B cell (primary cell): Measurements from ENCODE around the gene SMARCC1. TPM values are rescaled to one million over a fixed set of nuclear protein-coding genes. Genes with fewer than 3 reads are reported as not detected.

ENCODE experiments used
- ATAC-seq: fragments of 200-7000 bp; cut with Tn5 transposase; one replicate; pipeline ENCODE4 v1.10.0; 2021; ENCODE audit warnings: low read depth, mild to moderate bottlenecking, moderate number of reproducible peaks, moderate library complexity
- CTCF ChIA-PET: fragments of 350-600 bp; sonication (Branson Sonifier 250); formaldehyde crosslinking; loops from one replicate; lab custom pipeline; 2021; ENCODE audit warnings: antibody characterized with exemption, inconsistent platforms; lab: Charles Lee
- POLR2A ChIA-PET: fragments of 350-600 bp; sonication (Branson Sonifier 250); formaldehyde crosslinking; loops from one replicate; lab custom pipeline; 2021; ENCODE audit warnings: antibody characterized with exemption; lab: Charles Lee
- DNase-seq: peaks from one replicate; pipeline ENCODE4 v3.0.0; 2013
- H2AFZ ChIP-seq: 2 replicates; pipeline ENCODE4 v1.6.1; 2012; ENCODE audit warnings: mild to moderate bottlenecking, low read depth, low read length; ENCODE audit not compliant: insufficient read depth, poor library complexity, severe bottlenecking
- H3K27ac ChIP-seq, 2 donors: 1 replicate in 1 of 2; 2 replicates in 1 of 2; pipeline ENCODE4 v1.5.1; 2012 to 2013; ENCODE audit warnings: low read length in 2 of 2, mild to moderate bottlenecking in 2 of 2, moderate library complexity in 1 of 2
- H3K27me3 ChIP-seq, 4 experiments: fragments of 200-600 bp in 1 of 4; sonication (generic) in 1 of 4; replicated peaks in 1 of 4; 1 replicate in 2 of 4; 2 replicates in 2 of 4; pipeline versions ENCODE4 v1.6.1 to v1.7.0; 2013 to 2016; ENCODE audit warnings: low read length in 3 of 4, mild to moderate bottlenecking in 2 of 4, mixed read lengths in 1 of 4, moderate library complexity in 1 of 4; ENCODE audit not compliant: insufficient read depth in 4 of 4, control insufficient read depth in 3 of 4; ENCODE audit errors: control extremely low read depth in 1 of 4
- H3K36me3 ChIP-seq, 2 experiments: replicated peaks in 1 of 2; 1 replicate in 1 of 2; 2 replicates in 1 of 2; pipeline versions ENCODE4 v1.6.1 to v1.7.1; 2013; ENCODE audit warnings: low read length in 1 of 2; ENCODE audit not compliant: insufficient read depth in 2 of 2, control insufficient read depth in 1 of 2; ENCODE audit errors: control extremely low read depth in 1 of 2, extremely low read depth in 1 of 2
- H3K4me1 ChIP-seq, 2 donors: fragments of 200-600 bp in 1 of 2; sonication (generic) in 1 of 2; 1 replicate in 1 of 2; 2 replicates in 1 of 2; pipeline versions ENCODE4 v1.5.1 to v1.6.1; 2013 to 2017; ENCODE audit warnings: low read length in 2 of 2; ENCODE audit not compliant: control insufficient read depth in 2 of 2, insufficient read depth in 2 of 2
- H3K4me2 ChIP-seq: replicated peaks from 2 replicates; pipeline ENCODE3; 2012; ENCODE audit warnings: mild to moderate bottlenecking, low read depth, low read length; ENCODE audit not compliant: poor library complexity, severe bottlenecking
- H3K4me3 ChIP-seq, 5 experiments: fragments of 200-600 bp in 1 of 5; sonication (generic) in 1 of 5; 1 replicate in 3 of 5; 2 replicates in 2 of 5; pipeline versions ENCODE4 v1.5.1 to v1.7.0; 2011 to 2016; ENCODE audit warnings: low read length in 4 of 5, mild to moderate bottlenecking in 4 of 5, low read depth in 2 of 5, control low read depth in 1 of 5, moderate library complexity in 1 of 5; ENCODE audit not compliant: insufficient read depth in 1 of 5; ENCODE audit errors: control extremely low read depth in 1 of 5, extremely low read depth in 1 of 5
- H3K79me2 ChIP-seq: fragments of 200-600 bp; sonication (generic); one replicate; pipeline ENCODE4 v1.6.0; 2016; ENCODE audit warnings: low read length; ENCODE audit not compliant: control insufficient read depth, insufficient read depth
- H3K9ac ChIP-seq: fragments of 200-600 bp; sonication (generic); 2 replicates; pipeline ENCODE4 v1.6.1; 2017; ENCODE audit warnings: mild to moderate bottlenecking, low read length, moderate library complexity
- H3K9me3 ChIP-seq, 3 donors: one replicate each; pipeline versions ENCODE4 v1.6.1 to v1.7.1; 2013; ENCODE audit warnings: low read length in 2 of 3; ENCODE audit not compliant: control insufficient read depth in 2 of 3, insufficient read depth in 1 of 3; ENCODE audit errors: control extremely low read depth in 1 of 3
- H4K20me1 ChIP-seq: 2 replicates; pipeline ENCODE4 v1.6.0; 2012; ENCODE audit warnings: mild to moderate bottlenecking, low read length; ENCODE audit not compliant: insufficient read depth, control insufficient read depth, poor library complexity, severe bottlenecking
- H3K27ac Mint-ChIP-seq: one replicate; pipeline ENCODE4 v1.8.0; 2021; ENCODE audit warnings: mixed read lengths
- H3K27me3 Mint-ChIP-seq: one replicate; pipeline ENCODE4 v1.8.0; 2021; ENCODE audit warnings: mixed read lengths
- H3K4me1 Mint-ChIP-seq: one replicate; pipeline ENCODE4 v1.8.0; 2021; ENCODE audit warnings: mixed read lengths
- H3K4me3 Mint-ChIP-seq: one replicate; pipeline ENCODE4 v1.8.0; 2021; ENCODE audit warnings: mixed read lengths
- H3K9me3 Mint-ChIP-seq: one replicate; pipeline ENCODE4 v1.8.0; 2022; ENCODE audit warnings: mixed read lengths; ENCODE audit not compliant: insufficient read depth
- EZH2 ChIP-seq: IDR thresholded peaks from 2 replicates; pipeline ENCODE4 v1.6.1; 2012; ENCODE audit warnings: borderline replicate concordance, low read depth, mild to moderate bottlenecking, moderate library complexity, low read length; ENCODE audit not compliant: insufficient read depth, poor library complexity, severe bottlenecking
- WGBS: methylation state at CpG from one replicate; pipeline ENCODE4 v1.1.5; 2013; ENCODE audit warnings: missing lambda C conversion rate; ENCODE audit not compliant: insufficient coverage; 5-methylcytosine and 5-hydroxymethylcytosine counted together
- intact Hi-C: fragments of 100-400 bp; cut with micrococcal nuclease; formaldehyde crosslinking; loops from one replicate; pipeline ENCODE4 v1.10.0; 2022
- polyA plus RNA-seq: library from polyadenylated mRNA; depleted of rRNA; stranded (reverse); fragments of >200 nt; gene quantifications from 2 replicates; pipeline ENCODE4 v1.2.3, GENCODE V29; 2012
- total RNA-seq, 2 donors: library from RNA; stranded (reverse); fragments of 120-200 nt in 1 of 2; gene quantifications; 1 replicate in 1 of 2; 2 replicates in 1 of 2; pipeline versions ENCODE4 v1.2.3 to v1.2.4, GENCODE V29; 2013 to 2022
- TF ChIP-seq, protein P1 (sequence below): fragments of 200-600 bp; IDR thresholded peaks from one replicate; pipeline ENCODE4 v1.8.0; 2022; ENCODE audit warnings: antibody characterized with exemption, mild to moderate bottlenecking

The SMARCC1 gene
- total and polyA plus RNA-seq, 2 donors (not counting 1 experiment from before 2014, with no cell fraction given) = 13.1 to 155 TPM

DNA sequence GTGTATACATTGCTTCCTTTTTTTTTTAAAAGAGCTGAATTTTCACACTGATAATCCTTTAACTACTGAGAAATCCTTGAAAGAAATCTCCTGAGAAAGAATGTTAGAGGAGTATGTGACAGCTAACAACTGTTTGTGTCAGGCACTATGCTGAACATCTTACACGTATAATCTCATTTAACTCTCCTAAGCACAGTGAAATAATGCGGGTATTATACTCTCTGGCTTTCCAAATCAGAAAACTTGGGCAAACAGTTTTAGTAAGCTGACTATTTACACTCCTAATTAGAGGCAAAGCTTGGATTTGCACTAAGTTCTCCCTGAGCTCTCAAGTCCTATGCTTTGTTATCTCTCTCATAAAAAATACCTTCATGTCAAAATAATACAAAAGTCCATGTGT, 69.3 kb downstream of the SMARCC1 start:
- WGBS = 94% methylated on average over 2 of the region's 2 CpGs
- Mint-ChIP-seq H3K9me3 (no peaks in the 10 kb centered on the region), H3K27ac (no peak overlapping the region), H3K4me3 (no peak overlapping the region), H3K27me3 (no peaks in the 10 kb centered on the region), H3K4me1 (no peaks in the 10 kb centered on the region)
- CTCF ChIA-PET = interaction anchor here (0.6 to 0.7 kb wide), 2 partner anchors 212 to 291 kb away, joined by 3 to 4 read pairs; no protein-coding TSS in a partner anchor
- no peak for DNase-seq
- intact Hi-C loops = no loop called here
- Histone ChIP-seq H3K27me3 (no peaks in the 10 kb centered on the region), H3K4me2 (no peak overlapping the region), H3K9ac (no peak overlapping the region), H3K36me3 (peaks cover 24 to 83% of the 10 kb centered on the region in 2 experiments), H3K4me3 (no peak overlapping the region), H3K27ac (no peak overlapping the region), H3K9me3 (no peaks in the 10 kb centered on the region), H3K4me1 (no peaks in the 10 kb centered on the region), H4K20me1 (no peaks in the 10 kb centered on the region), H2AFZ (no peak overlapping the region), H3K79me2 (peaks cover 9% of the 10 kb centered on the region)
- POLR2A ChIA-PET = no interaction called here
- no peak for ATAC-seq
- TF ChIP-seq, protein P1, sequence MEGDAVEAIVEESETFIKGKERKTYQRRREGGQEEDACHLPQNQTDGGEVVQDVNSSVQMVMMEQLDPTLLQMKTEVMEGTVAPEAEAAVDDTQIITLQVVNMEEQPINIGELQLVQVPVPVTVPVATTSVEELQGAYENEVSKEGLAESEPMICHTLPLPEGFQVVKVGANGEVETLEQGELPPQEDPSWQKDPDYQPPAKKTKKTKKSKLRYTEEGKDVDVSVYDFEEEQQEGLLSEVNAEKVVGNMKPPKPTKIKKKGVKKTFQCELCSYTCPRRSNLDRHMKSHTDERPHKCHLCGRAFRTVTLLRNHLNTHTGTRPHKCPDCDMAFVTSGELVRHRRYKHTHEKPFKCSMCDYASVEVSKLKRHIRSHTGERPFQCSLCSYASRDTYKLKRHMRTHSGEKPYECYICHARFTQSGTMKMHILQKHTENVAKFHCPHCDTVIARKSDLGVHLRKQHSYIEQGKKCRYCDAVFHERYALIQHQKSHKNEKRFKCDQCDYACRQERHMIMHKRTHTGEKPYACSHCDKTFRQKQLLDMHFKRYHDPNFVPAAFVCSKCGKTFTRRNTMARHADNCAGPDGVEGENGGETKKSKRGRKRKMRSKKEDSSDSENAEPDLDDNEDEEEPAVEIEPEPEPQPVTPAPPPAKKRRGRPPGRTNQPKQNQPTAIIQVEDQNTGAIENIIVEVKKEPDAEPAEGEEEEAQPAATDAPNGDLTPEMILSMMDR = no peak
- no peak for TF ChIP-seq EZH2

DNA sequence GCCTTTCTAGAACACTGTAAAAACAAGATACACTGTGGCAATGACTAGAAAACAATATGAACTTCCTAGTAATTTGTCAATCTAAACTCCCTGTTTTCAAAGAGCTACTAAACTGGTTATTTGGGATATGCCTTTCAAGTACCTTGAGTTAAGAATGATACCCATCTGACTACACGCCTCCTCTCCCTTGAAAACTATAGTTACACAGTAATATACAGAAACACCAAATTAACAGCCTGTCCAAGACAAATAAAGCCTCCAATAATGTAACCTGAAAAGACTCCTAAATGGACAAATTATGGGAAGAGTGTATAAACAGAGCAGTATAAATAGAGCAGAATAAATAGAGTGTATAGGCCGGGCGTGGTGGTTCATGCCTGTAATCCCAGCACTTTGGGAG, 70.1 kb downstream of the SMARCC1 start:
- Histone ChIP-seq H2AFZ (no peak overlapping the region), H3K9ac (no peak overlapping the region), H4K20me1 (no peaks in the 10 kb centered on the region), H3K4me3 (no peak overlapping the region), H3K27ac (no peak overlapping the region), H3K79me2 (peaks cover 9% of the 10 kb centered on the region), H3K4me1 (no peaks in the 10 kb centered on the region), H3K27me3 (no peaks in the 10 kb centered on the region), H3K4me2 (no peak overlapping the region), H3K36me3 (peaks cover 24 to 83% of the 10 kb centered on the region in 2 experiments), H3K9me3 (no peaks in the 10 kb centered on the region)
- CTCF ChIA-PET = no interaction called here
- POLR2A ChIA-PET = no interaction called here
- no peaks in the 10 kb centered on the region for H3K9me3 Mint-ChIP-seq
- no CpG with 5 or more reads among the region's 3 CpGs for WGBS
- intact Hi-C loops = no loop called here
- DNase-seq (no peak), ATAC-seq (no peak)
- H3K27ac Mint-ChIP-seq = no peak overlapping the region
- H3K27me3 Mint-ChIP-seq = no peaks in the 10 kb centered on the region
- TF ChIP-seq, protein P1 = no peak
- TF ChIP-seq EZH2 = no peak
- no peaks in the 10 kb centered on the region for H3K4me1 Mint-ChIP-seq
- H3K4me3 Mint-ChIP-seq = no peak overlapping the region
